ENCODE measurements around the gene NECAP2.

The NECAP2 gene

GRCh38 chr1:16440470-16441281, at the start of gene NECAP2:
TSS of gene NECAP2 (plus strand) at chr1:16440724. CDS start at chr1:16440762, 38 bp downstream.
- DNase-seq (ENCODE audit: low read depth) = peak; percentile 80
- peak; percentile 95 for TF ChIP-seq CTCF (IDR thresholded peaks at IDR 0.05; ENCODE audit: low read depth, low read length, missing control alignments)
- peak within 1 kb of the TSS; percentile 99 for H3K4me3 ChIP-seq (ENCODE audit: low read depth, low read length)

- H3K4me3 ChIP-seq (ENCODE audit: low read depth, low read length) = no peak overlapping the region
- no peak for TF ChIP-seq CTCF (IDR thresholded peaks at IDR 0.05; ENCODE audit: low read depth, low read length, missing control alignments)
- DNase-seq (ENCODE audit: low read depth) = no peak
Measured at GRCh38 chr1:16391411-16391810, 49.1 kb upstream of the NECAP2 start.

GRCh38 chr1:16392740-16393569, 47.6 kb upstream of the NECAP2 start:
- no peak for TF ChIP-seq CTCF (IDR thresholded peaks at IDR 0.05; ENCODE audit: low read depth, low read length, missing control alignments)
- no peak for DNase-seq (ENCODE audit: low read depth)
- H3K4me3 ChIP-seq (ENCODE audit: low read depth, low read length) = no peak overlapping the region

DNA sequence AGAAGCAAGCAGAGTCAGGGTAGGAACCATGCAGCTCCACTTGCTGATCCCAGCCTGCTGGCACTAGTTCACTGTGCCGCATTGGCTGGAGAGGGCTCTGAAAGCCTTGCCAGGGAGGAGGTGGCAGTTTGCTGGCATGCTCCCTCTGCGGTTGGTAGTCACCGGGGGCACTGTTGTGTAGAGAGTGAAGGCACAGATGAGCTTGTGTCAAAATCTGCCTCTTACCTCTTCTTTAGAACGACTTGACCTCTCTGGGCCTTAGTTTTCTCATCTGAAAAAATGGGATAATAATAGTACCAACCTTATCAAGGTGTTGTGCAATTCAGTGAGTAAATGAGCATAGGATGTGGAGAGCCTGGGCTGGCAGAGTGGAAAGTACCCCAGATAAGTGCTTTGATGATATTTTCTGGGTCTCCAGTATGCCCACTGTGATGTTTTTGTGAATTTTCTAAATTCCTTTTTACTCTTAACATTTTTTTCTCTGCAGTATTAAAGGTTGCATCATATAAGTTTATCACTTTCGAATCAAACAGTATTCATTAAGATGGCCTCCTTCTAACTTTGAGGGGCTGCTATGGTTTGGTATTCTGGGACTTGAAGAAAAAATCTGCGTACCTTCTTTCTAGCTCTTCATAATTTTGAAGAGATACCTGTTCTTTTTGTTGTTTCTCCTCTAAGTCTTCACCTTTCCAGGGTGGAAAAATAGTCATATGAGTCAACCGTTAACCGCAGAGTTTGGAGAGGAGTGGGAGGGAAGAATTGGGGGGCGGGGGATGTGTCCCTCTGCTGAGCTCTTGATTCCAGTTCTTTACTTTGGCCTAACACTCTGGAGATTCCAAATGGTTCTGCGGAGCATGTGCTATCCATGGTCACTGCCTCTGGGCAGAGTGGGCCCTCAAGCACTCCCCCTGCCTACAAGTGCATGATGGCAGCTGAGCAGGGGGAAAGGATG, 46.7 kb upstream of the NECAP2 start:
- TF ChIP-seq CTCF (IDR thresholded peaks at IDR 0.05; ENCODE audit: low read depth, low read length, missing control alignments) = no peak
- no peak for DNase-seq (ENCODE audit: low read depth)
- H3K4me3 ChIP-seq (ENCODE audit: low read depth, low read length) = no peak overlapping the region

- TF ChIP-seq CTCF (IDR thresholded peaks at IDR 0.05; ENCODE audit: low read depth, low read length, missing control alignments) = no peak
- no peak for DNase-seq (ENCODE audit: low read depth)
- no peak overlapping the region for H3K4me3 ChIP-seq (ENCODE audit: low read depth, low read length)
Measured at GRCh38 chr1:16394977-16395376, 45.5 kb upstream of the NECAP2 start.

DNA sequence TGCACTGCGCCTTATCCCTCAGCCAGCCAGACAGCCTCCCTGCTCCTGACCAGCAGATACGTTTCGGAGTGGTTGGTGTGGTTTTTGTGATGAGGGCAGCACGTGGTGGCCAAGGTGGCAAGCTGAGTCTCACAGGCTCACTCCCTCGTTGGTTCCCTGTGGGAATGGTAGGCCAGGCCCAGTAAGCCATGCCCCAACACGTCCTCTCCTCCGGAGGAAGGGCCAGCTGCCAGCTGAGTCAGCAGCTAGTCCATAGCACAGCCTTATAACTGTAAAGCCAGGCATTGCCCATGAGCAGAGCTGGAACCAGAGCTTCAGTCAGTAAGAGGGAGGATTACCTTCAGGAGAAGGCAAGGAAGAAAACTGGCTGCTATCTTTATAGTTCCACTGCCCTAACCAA, 43.9 kb upstream of the NECAP2 start:
- TF ChIP-seq CTCF (IDR thresholded peaks at IDR 0.05; ENCODE audit: low read depth, low read length, missing control alignments) = no peak
- H3K4me3 ChIP-seq (ENCODE audit: low read depth, low read length) = no peak overlapping the region
- no peak for DNase-seq (ENCODE audit: low read depth)
